NB4 (cell line): ENCODE results near the gene MLLT3.

Experiments used
- DNase-seq: peaks from one replicate; pipeline ENCODE4 v3.0.0; 2010; ENCODE audit warnings: low read depth
- H3K4me3 ChIP-seq: one replicate; pipeline ENCODE4 v1.5.1; 2011; ENCODE audit warnings: mild to moderate bottlenecking, low read depth, low read length, moderate library complexity
- CTCF ChIP-seq: IDR thresholded peaks from one replicate; pipeline ENCODE4 v1.5.1; 2012; ENCODE audit warnings: low read depth, low read length
- MAX ChIP-seq: IDR thresholded peaks from 2 replicates; pipeline ENCODE4 v1.6.1; 2011; ENCODE audit warnings: low read depth, low read length
- MYC ChIP-seq: IDR thresholded peaks from 2 replicates; pipeline ENCODE4 v1.6.1; 2011; ENCODE audit warnings: low read depth, low read length
- POLR2A ChIP-seq: IDR thresholded peaks from 2 replicates; pipeline ENCODE4 v1.6.1; 2011; ENCODE audit warnings: mild to moderate bottlenecking; ENCODE audit not compliant: insufficient read length; ENCODE audit errors: extremely low read depth

MLLT3 gene

GRCh38 chr9:20353931-20354652, 268.2 kb downstream of the MLLT3 start:
- TF ChIP-seq MYC (no peak), MAX (no peak), POLR2A (no peak), CTCF (no peak)
- DNase-seq, result no peak
- no peak overlapping the region for H3K4me3 ChIP-seq

GRCh38 chr9:20353524-20353923, 268.8 kb downstream of the MLLT3 start:
- TF ChIP-seq CTCF (no peak), MAX (no peak), POLR2A (no peak), MYC (no peak)
- DNase-seq, result no peak
- no peak overlapping the region for H3K4me3 ChIP-seq

GRCh38 chr9:20352591-20352990, 269.7 kb downstream of the MLLT3 start:
- no peak for DNase-seq
- H3K4me3 ChIP-seq, result no peak overlapping the region
- TF ChIP-seq POLR2A (no peak), MAX (no peak), CTCF (no peak), MYC (no peak)

- no peak for DNase-seq
- H3K4me3 ChIP-seq, result no peak overlapping the region
- TF ChIP-seq MYC (no peak), CTCF (no peak)
These were observed 270.6 kb downstream of the MLLT3 start for GRCh38 chr9:20351715-20352114.

- TF ChIP-seq MAX, result no peak
- no peak for TF ChIP-seq MYC
- TF ChIP-seq CTCF, result no peak
- TF ChIP-seq POLR2A, result no peak
- DNase-seq, result no peak
- no peak overlapping the region for H3K4me3 ChIP-seq
These were observed 272.7 kb downstream of the MLLT3 start for GRCh38 chr9:20349568-20349967.

GRCh38 chr9:20343325-20343724, 279.0 kb downstream of the MLLT3 start:
- no peak for DNase-seq
- TF ChIP-seq CTCF (no peak), MYC (no peak), MAX (no peak), POLR2A (no peak)
- no peak overlapping the region for H3K4me3 ChIP-seq
